HepG2 (cell line): ENCODE data around the gene EPB41L1. TPM values are rescaled to one million over a fixed set of nuclear protein-coding genes. Genes with fewer than 3 reads are reported as not detected.

Experiments
- CEBPB ChIP-seq: IDR thresholded peaks from 2 replicates; pipeline ENCODE4 v1.6.1; 2011; ENCODE audit warnings: low read depth, low read length, improper control_type of control experiment, borderline replicate concordance
- CENPT ChIP-seq: sonication (generic); formaldehyde crosslinking; IDR thresholded peaks from 2 replicates; pipeline ENCODE4 v1.8.0; 2022; ENCODE audit warnings: low read depth, mild to moderate bottlenecking, moderate library complexity, missing genetic modification reagents
- CREB1 ChIP-seq, 2 experiments: fragments of 450-650 bp in 1 of 2; IDR thresholded peaks; 2 replicates each; pipeline ENCODE4 v1.6.1; 2016 to 2017; ENCODE audit warnings: control low read depth in 1 of 2, mild to moderate bottlenecking in 1 of 2, missing compliant biosample characterization in 1 of 2, missing genetic modification characterization in 1 of 2
- HHEX ChIP-seq: IDR thresholded peaks from 2 replicates; pipeline ENCODE4 v1.6.1; 2016; ENCODE audit warnings: control low read depth
- HMG20B ChIP-seq: conservative IDR thresholded peaks from 2 replicates; pipeline ENCODE4 v1.6.1; 2016; ENCODE audit warnings: missing genetic modification reagents, missing compliant biosample characterization
- HNRNPH1 ChIP-seq: fragments of 200-400 bp; formaldehyde crosslinking; optimal IDR thresholded peaks from 2 replicates; pipeline ENCODE3; 2017; ENCODE audit warnings: mild to moderate bottlenecking, low read depth, low read length
- HOXA9 ChIP-seq: sonication (generic); formaldehyde crosslinking; IDR thresholded peaks from 2 replicates; pipeline ENCODE4 v1.8.1; 2022; ENCODE audit warnings: missing genetic modification reagents, mild to moderate bottlenecking, moderate library complexity, borderline replicate concordance
- MEF2D ChIP-seq: sonication (generic); formaldehyde crosslinking; IDR thresholded peaks from 2 replicates; pipeline ENCODE4 v1.5.1; 2020; ENCODE audit warnings: mild to moderate bottlenecking, missing genetic modification reagents
- NFE2L1 ChIP-seq: sonication (generic); formaldehyde crosslinking; IDR thresholded peaks from 2 replicates; pipeline ENCODE4 v1.4.0; 2020; ENCODE audit warnings: missing genetic modification reagents, mild to moderate bottlenecking, borderline replicate concordance
- SETDB1 ChIP-seq: sonication (generic); formaldehyde crosslinking; IDR thresholded peaks from 2 replicates; pipeline ENCODE4 v1.5.1; 2020; ENCODE audit warnings: missing genetic modification reagents, mild to moderate bottlenecking, borderline replicate concordance
- SSRP1 ChIP-seq: IDR thresholded peaks from 2 replicates; pipeline ENCODE4 v1.6.1; 2016; ENCODE audit warnings: control low read depth
- TMF1 ChIP-seq: sonication (generic); formaldehyde crosslinking; IDR thresholded peaks from 2 replicates; pipeline ENCODE4 v1.8.1; 2022; ENCODE audit warnings: low read depth, missing genetic modification reagents
- ZFP1 ChIP-seq: IDR thresholded peaks from 2 replicates; pipeline ENCODE4 v1.6.1; 2016
- ZFP82 ChIP-seq: sonication (generic); formaldehyde crosslinking; IDR thresholded peaks from 2 replicates; pipeline ENCODE4 v1.5.1; 2020; ENCODE audit warnings: mild to moderate bottlenecking, missing genetic modification reagents, borderline replicate concordance
- ZFP91 ChIP-seq: sonication (generic); formaldehyde crosslinking; IDR thresholded peaks from 2 replicates; pipeline ENCODE4 v1.9.0; 2022; ENCODE audit warnings: missing genetic modification reagents, mild to moderate bottlenecking, borderline replicate concordance
- ZNF136 ChIP-seq: sonication (generic); formaldehyde crosslinking; IDR thresholded peaks from 2 replicates; pipeline ENCODE4 v1.8.1; 2022; ENCODE audit warnings: low read depth, mild to moderate bottlenecking, moderate library complexity, missing genetic modification reagents
- ZNF18 ChIP-seq: sonication (generic); formaldehyde crosslinking; IDR thresholded peaks from 2 replicates; pipeline ENCODE4 v1.8.0; 2022; ENCODE audit warnings: mild to moderate bottlenecking, missing genetic modification reagents; ENCODE audit not compliant: insufficient replicate concordance
- ZNF225 ChIP-seq: sonication (generic); formaldehyde crosslinking; IDR thresholded peaks from 2 replicates; pipeline ENCODE4 v1.4.0; 2020; ENCODE audit warnings: mild to moderate bottlenecking, missing genetic modification reagents
- ZNF253 ChIP-seq: sonication (generic); formaldehyde crosslinking; IDR thresholded peaks from 2 replicates; pipeline ENCODE4 v1.8.0; 2022; ENCODE audit warnings: mild to moderate bottlenecking, missing genetic modification reagents, borderline replicate concordance
- ZNF33B ChIP-seq: sonication (generic); formaldehyde crosslinking; IDR thresholded peaks from 2 replicates; pipeline ENCODE4 v1.5.1; 2020; ENCODE audit warnings: mild to moderate bottlenecking, missing genetic modification reagents
- ZNF354B ChIP-seq: sonication (generic); formaldehyde crosslinking; IDR thresholded peaks from 2 replicates; pipeline ENCODE4 v1.8.0; 2022; ENCODE audit warnings: mild to moderate bottlenecking, missing genetic modification reagents
- ZNF552 ChIP-seq: sonication (generic); formaldehyde crosslinking; IDR thresholded peaks from 2 replicates; pipeline ENCODE4 v1.9.0; 2022; ENCODE audit warnings: missing genetic modification reagents, mild to moderate bottlenecking, borderline replicate concordance
- ZNF558 ChIP-seq: sonication (generic); formaldehyde crosslinking; IDR thresholded peaks from 2 replicates; pipeline ENCODE4 v1.9.0; 2022; ENCODE audit warnings: mild to moderate bottlenecking, missing genetic modification reagents, borderline replicate concordance
- polyA plus RNA-seq, 8 experiments: library from polyadenylated mRNA; depleted of rRNA in 3 of 8; stranded (reverse) in 7 of 8; unstranded in 1 of 8; fragments of >200 nt; fragmentation: Illumina TruSeq in 4 of 8; extraction: Trizol in 4 of 8; gene quantifications; 2 replicates each; pipeline versions ENCODE4 v1.2.1 to v1.2.3, GENCODE V29; 2011 to 2016; ENCODE audit warnings: low read depth in 4 of 8, missing spikeins in 1 of 8, mixed read lengths in 1 of 8; ENCODE audit not compliant: insufficient read depth in 1 of 8
- total RNA-seq, 5 experiments: library from RNA; depleted of rRNA; stranded (reverse); fragments of >200 nt; fragmentation: Illumina TruSeq; extraction: Trizol; gene quantifications; 2 replicates each; pipeline ENCODE4 v1.2.3, GENCODE V29; 2016; ENCODE audit warnings: low read depth in 1 of 5
- TF ChIP-seq, protein P1 (sequence below): IDR thresholded peaks from 2 replicates; pipeline ENCODE4 v1.6.1; 2016; ENCODE audit warnings: missing compliant biosample characterization, missing genetic modification reagents, borderline replicate concordance
- TF ChIP-seq, protein P2 (sequence below): sonication (generic); formaldehyde crosslinking; IDR thresholded peaks from 2 replicates; pipeline ENCODE4 v1.8.0; 2022; ENCODE audit warnings: mild to moderate bottlenecking, missing genetic modification reagents, moderate library complexity

The EPB41L1 gene
- total and polyA plus RNA-seq, 2 of the 13 experiments (the other 11 are each of a cell fraction or from before 2014, with no cell fraction given) = 16.7 to 39.0 TPM

GRCh38 chr20:36150847-36151539, 3.5 kb upstream of the EPB41L1 start (continued):
- TF ChIP-seq ZNF18 (CRISPR knock-in tag) (peak; percentile 72), ZNF558 (CRISPR knock-in tag) (no peak), ZNF136 (CRISPR knock-in tag) (no peak; the same call in 1 of the 2 replicates), ZNF253 (CRISPR knock-in tag) (no peak), CEBPB (no peak), SSRP1 (CRISPR knock-in tag) (0 out of 2 replicates have a peak, but pooled peaks have one; percentile 23), NFE2L1 (no peak), HNRNPH1 (no peak), SETDB1 (no peak), ZFP91 (peak; percentile 62), CENPT (CRISPR knock-in tag) (no peak), CREB1 (IDR thresholded peaks at IDR 0.05) (no peak), CREB1 (CRISPR knock-in tag; IDR thresholded peaks at IDR 0.05) (no peak), ZNF33B (CRISPR knock-in tag) (no peak; the same call in 1 of the 2 replicates), ZNF225 (CRISPR knock-in tag) (no peak), MEF2D (CRISPR knock-in tag) (0 out of 2 replicates have a peak, but pooled peaks have one; percentile 56), TMF1 (CRISPR knock-in tag) (no peak), HOXA9 (no peak), ZNF552 (CRISPR knock-in tag) (peak; percentile 49; the same call in 1 of the 2 replicates), ZFP1 (peak; percentile 30; the same call in 1 of the 2 replicates), ZFP82 (no peak; the same call in 1 of the 2 replicates), ZNF354B (CRISPR knock-in tag) (no peak; the same call in 1 of the 2 replicates), HHEX (no peak), HMG20B (CRISPR knock-in tag) (no peak)
- TF ChIP-seq, protein P1, sequence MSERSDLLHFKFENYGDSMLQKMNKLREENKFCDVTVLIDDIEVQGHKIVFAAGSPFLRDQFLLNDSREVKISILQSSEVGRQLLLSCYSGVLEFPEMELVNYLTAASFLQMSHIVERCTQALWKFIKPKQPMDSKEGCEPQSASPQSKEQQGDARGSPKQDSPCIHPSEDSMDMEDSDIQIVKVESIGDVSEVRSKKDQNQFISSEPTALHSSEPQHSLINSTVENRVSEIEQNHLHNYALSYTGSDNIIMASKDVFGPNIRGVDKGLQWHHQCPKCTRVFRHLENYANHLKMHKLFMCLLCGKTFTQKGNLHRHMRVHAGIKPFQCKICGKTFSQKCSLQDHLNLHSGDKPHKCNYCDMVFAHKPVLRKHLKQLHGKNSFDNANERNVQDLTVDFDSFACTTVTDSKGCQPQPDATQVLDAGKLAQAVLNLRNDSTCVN (CRISPR knock-in tag) = peak; percentile 19; the same call in 1 of the 2 replicates
- TF ChIP-seq, protein P2, sequence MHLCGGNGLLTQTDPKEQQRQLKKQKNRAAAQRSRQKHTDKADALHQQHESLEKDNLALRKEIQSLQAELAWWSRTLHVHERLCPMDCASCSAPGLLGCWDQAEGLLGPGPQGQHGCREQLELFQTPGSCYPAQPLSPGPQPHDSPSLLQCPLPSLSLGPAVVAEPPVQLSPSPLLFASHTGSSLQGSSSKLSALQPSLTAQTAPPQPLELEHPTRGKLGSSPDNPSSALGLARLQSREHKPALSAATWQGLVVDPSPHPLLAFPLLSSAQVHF (CRISPR knock-in tag) = no peak
